Fibroblast of upper back skin (primary cell): Measurements from ENCODE around the gene RTN4IP1.
"Not testable (repeated sequence)": the region's sequence is repeated elsewhere in the genome, so short reads cannot be mapped to it uniquely, and the experiment has no call there.

Source experiments
- DNase-seq: peaks from one replicate; pipeline ENCODE4 v3.0.0-alpha.2; 2013

The RTN4IP1 gene, protein sequence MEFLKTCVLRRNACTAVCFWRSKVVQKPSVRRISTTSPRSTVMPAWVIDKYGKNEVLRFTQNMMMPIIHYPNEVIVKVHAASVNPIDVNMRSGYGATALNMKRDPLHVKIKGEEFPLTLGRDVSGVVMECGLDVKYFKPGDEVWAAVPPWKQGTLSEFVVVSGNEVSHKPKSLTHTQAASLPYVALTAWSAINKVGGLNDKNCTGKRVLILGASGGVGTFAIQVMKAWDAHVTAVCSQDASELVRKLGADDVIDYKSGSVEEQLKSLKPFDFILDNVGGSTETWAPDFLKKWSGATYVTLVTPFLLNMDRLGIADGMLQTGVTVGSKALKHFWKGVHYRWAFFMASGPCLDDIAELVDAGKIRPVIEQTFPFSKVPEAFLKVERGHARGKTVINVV

DNA sequence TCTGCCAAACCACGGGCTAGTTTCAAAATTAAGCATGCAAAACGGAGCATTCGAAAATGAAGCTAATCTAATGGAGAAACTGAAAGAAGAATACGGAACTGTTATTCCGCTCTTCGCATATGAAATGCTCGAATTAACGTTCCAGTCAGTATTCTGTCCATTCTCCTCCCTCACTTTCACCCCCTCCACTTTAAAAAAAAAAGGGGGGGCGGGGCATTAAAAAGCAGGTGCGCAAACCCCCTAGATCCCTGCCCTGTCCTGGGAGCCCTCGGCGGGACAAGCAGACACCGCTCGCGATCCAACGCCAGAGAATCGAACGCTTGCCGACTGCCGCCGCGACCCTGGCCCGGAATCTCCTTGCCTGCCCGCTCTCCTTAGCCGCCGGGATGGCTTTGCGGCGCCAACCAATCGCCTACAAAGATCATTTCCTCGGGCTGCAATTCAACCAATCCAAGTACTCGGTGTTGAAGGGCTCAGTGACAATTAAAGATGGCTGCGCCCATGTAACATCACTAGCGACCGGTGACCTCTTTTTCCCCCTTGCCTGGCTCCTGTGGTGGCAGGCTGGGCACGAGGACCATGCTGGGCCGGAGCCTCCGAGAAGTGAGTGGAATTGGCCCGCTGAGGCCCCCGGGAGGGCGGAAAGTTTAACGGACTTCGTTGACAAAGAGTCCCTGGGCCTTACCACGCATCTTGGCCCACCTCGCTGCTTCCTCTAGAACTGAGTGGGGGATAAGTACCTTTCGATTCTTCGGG is at the start of gene RTN4IP1, which contains the start of gene QRSL1:
TSS of gene RTN4IP1 (minus strand) at position 396 of the 756 bp plus-strand sequence. CDS start 477 bp downstream, outside the sequence.
TSS of gene QRSL1 (plus strand) at position 476 of the 756 bp plus-strand sequence. CDS start at position 580, 104 bp downstream.
- DNase-seq = peak; percentile 92

DNA sequence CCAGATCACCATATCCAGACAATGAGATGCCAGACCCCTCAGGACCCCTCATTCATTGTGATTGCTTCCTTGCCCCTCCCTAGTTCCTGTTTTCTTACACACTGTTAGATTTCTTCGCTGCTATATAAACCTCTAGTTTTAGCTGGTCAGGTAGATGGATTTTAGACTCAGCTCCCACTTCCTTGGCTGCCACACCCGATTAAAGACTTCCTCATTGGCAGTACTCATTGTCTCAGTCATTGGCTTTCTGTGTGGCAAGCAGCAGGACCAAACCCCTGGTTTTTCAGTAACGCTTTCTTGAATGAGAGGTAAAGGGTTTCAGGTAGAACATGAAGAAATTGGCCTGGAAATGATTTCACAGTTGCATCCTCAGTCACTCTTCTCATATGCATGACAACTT is 48.0 kb upstream of the RTN4IP1 start:
- DNase-seq = no peak

DNA sequence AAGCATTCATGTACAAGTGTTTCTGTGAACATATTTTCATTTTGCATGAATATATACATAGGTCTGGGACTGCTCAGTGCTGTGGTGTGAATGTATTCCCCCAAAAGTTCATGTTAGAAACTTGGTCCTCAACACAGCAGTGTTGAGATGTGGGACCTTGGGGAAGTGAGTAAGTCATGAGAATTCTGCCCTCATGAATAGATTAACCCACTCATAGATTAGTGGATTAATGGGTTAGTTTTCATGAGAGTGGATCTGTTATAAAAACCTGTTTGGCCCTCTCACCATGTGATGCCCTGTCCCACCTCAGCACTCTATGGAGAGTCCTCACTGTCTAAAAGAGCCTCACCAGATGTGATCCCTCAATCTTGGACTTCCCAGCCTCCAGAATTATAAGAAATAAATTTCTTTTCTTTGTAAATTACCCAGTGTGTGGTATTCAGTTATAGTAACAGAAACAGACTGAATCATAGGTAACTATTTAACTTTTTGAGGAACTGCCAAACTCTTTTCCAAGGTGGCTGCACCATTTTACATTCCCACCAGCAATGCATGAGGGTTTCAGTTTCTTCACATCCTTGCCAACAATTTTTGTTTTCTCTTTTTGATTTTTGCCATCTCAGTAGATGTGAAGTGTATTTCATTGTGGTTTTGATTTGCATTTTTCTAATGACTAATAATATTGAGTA is 45.4 kb upstream of the RTN4IP1 start:
- no peak for DNase-seq

DNA sequence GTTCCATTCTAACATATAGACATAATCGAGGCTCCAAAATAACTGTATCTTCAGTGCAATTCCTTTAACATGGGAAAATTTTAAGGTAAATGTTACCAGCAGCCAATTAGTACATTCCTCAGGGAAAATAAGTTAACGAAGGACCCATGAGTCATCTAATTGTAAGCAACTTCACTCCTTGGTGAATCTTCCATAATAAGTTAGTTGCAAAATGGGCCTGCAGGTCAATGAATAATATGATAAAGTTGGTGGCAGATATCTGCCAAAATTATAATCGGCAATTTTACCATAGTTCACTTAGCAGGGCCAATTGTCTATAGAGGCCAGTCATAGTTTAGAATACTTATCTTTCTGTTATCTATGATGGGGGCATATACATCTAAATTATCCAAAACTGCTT is 42.4 kb upstream of the RTN4IP1 start:
- DNase-seq = no peak

DNA sequence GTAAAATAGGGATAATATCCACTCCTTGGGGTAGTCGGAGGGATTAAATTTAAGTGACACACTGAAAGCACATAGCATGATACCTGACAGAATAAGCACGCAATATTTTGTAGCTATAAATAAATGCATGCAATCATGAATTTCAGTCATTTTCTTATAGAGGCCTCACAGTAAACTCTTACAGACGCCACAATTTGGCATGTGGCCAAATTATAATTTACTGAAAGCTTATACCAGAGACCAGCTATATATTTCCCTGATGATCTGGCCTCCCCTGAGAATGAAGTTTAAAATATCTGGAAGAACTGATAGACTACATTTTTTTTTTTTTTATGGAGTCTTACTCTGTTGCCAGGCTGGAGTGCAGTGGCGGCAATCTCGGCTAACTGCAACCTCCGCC is 40.9 kb upstream of the RTN4IP1 start:
- no peak for DNase-seq

DNA sequence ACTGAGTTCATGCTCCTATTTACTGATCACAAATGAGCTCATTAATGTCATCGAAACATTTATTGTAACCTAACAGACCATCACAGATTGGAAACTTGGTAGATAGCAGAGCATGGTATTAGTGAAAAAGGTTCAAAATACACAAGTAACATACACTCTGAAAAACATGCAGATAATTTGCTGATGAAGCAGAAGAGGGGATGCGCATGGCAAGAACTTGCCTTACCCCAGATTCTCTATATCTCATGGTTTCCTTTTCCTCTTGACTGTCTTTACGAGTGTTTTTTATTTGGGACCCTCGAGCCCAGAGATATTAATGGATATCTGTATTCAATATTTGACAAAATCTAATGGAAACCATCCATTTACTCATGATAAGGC is 37.7 kb upstream of the RTN4IP1 start:
- DNase-seq = no peak

DNA sequence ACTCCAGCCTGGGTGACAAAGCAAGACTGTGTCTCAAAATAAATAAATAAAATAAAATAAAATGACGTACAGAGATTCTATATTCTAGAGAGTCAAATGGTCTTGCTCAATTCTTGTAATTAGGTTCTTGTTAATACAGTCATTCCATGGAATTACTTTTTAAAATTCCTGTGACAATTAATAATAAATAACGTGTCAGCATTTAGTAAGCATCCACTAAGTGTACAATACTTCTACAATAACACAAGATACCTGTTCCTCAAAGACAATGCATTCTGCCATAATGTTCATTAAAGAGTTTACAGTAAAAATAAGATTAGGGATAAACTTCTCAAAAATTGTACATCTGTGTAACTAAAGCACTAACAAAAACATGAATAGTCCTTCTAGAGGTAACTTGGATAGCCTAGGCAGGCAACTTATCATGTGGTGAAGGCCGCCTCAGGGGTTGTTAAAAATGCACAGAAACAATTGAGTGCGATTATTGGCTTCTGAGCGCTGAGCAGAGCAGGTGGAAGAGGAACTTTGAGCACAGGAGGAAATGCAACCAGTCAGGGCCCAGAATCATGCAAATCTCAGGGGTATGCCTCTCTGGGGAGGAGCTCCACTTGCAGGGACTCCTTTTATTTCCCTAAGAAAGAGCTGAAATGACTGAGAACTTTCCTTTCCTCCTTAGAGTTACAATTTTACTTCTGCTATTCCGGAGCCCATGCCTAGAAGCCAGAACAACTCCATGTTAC is 37.2 kb upstream of the RTN4IP1 start:
- no peak for DNase-seq

DNA sequence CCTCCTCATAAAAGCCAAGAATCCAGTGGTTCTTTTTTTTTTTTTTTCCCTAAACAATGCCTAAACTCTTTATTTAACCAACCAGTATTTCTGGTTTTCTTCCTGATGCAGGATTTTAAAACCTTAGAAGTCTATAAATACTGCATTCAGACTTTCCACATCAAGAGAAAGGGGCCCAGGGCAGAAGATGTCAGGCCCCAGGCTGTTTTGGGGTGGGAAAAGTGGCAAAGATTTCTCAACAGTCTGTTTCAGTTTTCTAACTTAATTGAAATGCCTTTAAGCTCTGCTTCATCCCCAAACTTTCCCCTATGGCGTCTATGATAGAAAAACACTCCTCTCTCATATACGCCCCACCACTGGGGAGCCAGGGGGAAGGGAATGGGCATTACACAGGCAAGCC is 33.2 kb upstream of the RTN4IP1 start:
- no peak for DNase-seq

DNA sequence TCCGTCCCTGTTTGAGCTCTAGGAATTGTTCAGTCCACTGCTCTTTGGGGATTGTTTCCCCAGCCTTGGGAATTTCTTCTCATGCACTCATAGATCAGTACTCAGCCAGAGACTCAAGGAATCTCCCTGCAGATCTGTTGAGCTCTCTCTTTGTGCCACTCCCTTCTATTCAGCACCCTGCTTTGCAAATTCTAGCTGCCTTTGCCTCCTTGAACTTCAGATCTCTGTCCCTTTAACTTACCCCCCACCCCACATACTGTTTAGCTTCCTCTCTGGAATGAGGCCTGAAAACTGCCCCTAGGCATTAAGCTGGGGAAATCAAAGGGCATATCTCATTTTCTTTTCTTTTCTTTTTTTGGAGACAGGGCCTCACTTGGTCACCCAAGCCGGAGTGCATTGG is 30.6 kb upstream of the RTN4IP1 start:
- DNase-seq = no peak

DNA sequence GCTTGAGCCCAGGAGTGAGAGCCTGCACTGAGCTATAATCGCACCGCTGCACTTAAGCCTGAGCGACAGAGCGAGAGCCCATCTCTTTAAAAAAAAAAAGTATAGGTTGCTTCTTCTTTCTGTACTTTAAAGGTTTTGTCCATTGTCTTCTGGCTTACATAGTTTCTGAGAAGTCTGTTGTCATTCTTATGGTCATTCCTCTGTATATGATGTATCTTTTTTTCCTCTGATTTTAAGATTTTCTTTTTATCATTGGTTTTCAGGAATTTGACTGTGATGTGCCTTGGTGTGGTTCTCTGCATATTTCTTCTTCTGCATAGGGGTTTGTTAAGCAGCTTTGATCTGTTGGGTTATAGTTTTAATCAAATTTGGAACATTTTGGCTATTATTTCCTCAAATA is 29.2 kb upstream of the RTN4IP1 start:
- DNase-seq = no peak

DNA sequence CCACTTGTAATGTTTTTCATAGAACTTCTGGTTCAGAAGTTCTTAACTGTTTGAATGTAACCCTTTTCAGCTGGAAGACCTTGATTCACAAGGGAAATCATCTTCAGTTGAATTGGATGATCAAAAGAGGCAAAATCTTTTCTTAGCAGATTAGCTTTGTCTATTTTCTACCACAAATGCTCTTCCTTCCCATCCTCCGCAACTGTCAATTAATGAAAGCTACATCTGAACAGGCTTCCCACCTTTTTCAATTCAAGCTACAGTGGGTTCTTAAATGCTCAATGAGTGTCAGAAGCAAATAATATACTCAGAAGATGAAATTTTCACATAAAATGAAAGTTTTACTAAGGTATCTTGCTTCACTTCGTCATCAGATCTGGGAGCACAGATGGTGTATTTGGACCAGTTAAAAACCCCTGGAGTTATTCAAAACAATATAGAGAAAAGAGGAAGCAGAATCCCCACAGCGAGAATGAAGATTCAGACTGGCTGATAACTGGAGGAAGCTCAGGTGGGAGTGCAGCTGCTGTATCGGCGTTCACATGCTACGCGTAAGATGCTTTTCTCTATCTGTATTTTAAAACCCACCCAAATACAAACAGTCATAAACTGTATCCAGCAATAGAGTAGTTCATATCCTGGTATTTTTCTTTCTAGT is 19.5 kb upstream of the RTN4IP1 start:
- DNase-seq = no peak

DNA sequence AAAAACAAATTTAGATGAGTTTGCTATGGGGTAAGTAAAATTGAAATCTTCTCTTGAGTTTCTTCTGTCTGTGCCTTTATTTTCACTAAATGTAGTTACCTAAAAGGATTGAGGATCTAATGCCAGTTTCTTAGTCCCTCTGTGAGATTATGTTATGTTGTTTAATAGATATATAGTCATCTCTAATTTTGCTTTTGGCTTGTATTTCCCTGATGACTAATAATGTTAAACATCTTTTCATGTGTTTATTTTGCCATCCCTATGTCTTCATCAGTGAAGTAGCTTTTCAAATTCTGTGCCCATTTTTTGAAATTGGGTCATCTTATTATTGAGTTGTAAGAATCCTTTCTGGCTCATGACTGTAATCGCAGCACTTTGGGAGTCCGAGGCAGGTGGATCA is 13.8 kb upstream of the RTN4IP1 start:
- no peak for DNase-seq

DNA sequence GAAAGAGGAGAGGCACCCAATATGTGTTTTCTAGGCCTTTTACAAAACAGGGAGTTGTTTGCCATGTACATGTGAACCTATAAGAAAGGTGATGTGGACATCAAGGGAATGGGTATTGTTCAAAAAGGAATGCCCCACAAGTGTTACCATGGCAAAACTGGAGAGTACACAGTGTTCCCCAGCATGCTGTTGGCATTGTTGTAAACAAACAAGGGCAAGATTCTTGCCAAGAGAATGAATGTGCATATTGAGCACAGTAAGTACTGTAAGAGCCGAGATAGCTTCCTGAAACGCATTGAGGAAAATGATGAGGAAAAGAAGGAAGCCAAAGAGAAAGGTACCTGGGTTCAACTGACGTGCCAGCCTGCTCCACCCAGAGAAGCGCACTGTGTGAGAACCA is 13.2 kb upstream of the RTN4IP1 start:
- DNase-seq = no peak

DNA sequence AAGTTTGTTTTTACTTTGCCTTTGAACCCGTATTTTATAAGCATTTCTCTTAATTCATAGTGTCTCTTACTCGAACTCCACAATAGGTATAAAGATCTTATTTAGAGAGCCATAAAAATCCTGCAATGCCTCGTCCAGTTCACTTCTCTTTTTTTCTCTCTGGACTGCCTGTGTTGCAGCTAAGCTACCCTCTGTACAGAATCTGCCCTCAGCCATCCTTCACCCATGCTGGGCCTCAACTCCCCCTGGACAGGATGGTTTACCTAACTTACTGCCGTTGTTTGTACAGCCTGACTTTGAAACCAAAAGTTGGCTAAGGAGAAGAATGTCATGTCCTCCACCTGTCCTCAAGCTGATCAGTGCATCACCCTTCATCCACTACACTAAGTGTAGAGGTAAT is 10.5 kb upstream of the RTN4IP1 start:
- DNase-seq = no peak

DNA sequence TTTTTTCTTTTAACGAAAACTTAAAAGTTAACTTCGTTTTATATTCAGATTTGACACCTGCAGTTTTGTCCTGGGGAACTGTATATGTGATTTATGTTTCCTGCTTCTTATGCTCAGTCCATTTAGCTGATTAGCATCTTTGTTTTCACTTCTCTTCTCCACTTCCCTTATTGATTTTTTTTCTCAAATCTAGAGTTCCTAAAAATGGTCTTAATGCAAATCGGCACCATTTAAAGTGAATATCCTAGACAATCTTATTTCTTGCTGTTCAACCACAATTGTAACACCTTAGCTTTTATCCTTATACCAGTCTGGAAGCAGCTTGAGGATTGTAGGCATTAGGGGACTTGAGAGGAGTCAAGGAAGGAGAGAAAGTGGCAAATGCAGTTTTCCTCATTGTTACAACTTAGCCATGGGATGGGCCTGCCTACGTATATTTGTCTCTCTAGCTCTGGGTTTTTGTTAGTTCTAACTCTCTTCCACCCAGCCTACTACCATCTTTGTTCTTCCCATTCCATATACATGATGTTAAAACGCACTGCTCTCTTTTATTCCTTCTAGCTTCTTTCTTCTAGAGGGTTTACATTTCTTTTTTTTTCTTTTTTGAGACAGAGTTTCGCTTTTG is 8.5 kb upstream of the RTN4IP1 start:
- no peak for DNase-seq

DNA sequence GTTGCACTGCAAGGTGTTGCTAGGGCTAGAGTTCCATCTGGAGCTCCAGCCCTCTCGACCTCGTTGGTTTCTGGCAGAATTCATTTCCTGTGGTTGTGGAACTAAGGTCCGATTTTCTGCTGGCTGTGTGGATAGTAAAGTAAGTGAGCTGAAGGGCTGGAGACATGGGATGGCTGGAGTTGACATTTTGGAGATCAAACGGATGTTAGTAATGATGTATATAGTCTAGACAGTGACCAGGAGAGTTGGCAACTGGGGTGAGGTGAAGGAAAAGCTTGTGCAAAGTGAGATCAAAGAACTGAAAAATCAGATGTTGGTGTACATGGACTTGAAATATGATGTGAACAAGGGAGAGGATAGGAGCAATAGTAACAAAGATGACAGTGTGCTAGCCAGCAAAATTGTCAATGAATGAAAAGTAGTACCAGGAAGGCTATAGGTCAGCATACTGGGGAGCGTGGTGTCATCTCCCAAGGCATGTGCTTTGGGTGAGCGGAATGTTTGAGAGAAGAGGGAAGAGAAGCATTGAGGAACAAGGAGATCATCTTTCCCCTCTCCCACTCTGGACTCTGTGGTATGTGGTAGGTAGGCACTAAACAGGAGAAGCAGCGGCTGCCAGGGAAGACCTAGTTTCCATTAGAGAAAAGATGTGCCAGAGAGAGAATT is 7.9 kb upstream of the RTN4IP1 start:
- DNase-seq = no peak

DNA sequence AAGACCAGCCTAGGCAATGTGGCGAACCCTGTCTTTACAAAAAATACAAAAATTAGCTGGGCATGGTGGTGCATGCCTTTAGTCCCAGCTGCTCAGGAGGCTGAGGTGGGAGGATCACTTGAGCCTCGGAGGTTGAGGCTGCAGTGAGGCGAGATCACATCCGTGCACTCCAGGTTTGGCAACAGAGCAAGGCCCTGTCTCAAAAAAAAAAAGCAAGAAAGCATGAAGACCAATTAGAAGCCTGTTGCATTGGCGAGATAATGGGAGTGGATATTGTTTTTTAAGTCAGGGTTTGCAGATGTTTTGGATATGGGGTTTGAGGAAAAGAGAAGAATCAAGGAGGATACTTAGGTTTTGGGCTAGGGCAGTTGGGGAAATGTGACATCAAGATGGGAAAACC is 5.3 kb upstream of the RTN4IP1 start:
- no peak for DNase-seq

DNA sequence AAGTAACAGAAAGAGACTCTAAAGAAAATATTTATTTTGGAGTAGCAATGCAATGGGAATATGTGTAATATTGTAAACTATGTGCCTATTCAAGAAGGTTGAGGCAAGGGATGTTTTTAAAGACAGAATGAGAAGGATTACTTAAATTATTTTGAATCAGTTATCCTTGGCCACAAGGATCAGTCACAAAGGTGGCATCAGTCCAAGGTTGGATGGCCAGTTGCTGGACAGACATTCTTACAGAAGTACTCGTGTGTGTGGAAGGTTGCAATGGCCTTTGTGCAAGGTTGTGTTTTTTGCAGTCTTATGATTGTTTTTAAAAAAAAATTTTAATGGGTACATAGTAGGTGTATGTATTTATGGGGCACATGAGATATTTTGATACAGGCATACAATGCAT is 2.0 kb upstream of the RTN4IP1 start:
- DNase-seq = peak; percentile 10

DNA sequence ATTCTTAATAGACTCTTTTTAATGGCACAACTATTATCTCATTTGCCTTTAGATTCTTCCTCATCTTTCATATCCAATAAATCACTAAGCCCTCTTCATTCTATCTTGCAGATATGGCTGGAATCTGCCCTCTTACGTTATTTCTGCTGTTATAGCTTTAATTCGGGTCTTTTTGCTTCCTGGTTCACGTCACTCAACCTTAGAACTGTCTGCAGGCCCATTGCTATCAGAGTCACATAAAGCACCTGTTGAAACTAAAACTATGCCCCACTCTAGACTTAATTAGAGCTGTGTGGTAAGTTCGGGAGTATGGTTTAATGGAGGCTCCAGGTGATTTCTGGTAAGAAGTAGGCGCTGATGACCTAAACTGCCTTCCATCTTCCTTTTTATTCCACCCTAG is 1.1 kb upstream of the RTN4IP1 start:
- no peak for DNase-seq

DNA sequence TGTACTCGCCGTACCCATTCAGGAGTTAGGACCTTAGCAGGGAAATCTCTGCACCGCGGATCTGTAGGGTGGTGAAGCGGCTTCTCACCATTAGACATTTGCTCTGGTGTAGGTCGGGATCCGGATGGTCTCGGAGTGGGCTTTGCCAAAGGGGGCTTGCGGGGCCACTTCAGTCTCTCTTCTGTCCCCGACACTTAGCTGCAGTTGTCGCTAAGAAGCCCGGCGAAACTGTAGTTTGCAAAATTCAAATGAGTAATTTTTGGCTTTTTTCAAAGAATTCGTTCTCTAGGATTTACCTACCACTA is 513 bp upstream of the RTN4IP1 start:
- DNase-seq = no peak

DNA sequence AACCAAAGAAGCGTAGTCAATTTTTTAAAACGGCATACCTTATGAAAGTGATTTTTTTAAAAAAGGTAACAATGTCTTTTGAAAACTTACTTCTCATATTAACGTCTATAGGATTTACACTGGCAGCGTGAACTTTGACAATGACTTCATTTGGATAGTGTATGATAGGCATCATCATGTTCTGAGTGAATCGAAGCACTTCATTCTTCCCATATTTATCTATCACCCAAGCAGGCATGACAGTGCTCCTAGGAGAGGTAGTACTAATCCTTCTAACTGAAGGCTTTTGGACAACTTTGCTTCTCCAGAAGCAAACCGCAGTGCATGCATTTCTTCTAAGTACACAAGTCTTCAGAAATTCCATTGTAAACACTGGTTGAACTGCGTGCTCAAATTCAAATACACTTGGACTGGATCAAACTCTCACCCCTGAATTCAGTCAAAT is 618 bp downstream of the RTN4IP1 start:
- no peak for DNase-seq

DNA sequence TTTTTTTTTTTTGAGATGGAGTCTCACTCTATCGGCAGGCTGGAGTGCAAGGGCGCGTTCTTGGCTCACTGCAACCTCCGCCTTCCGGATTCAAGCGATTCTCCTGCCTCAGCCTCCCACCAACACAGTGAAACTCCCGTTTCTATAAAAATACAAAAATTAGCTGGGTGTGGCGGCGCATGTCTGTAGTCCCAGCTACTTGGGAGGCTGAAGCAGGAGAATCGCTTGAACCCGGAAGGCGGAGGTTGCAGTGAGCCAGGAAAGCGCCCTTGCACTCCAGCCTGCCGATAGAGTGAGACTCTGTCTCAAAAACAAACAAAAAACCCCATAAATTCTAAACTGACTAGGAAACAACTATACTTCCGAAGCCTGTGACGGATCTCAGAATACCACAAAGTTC is 1.5 kb downstream of the RTN4IP1 start:
- not testable (repeated sequence) for DNase-seq
